Measurements from ENCODE around the gene DUSP2.

DUSP2 gene

DNA sequence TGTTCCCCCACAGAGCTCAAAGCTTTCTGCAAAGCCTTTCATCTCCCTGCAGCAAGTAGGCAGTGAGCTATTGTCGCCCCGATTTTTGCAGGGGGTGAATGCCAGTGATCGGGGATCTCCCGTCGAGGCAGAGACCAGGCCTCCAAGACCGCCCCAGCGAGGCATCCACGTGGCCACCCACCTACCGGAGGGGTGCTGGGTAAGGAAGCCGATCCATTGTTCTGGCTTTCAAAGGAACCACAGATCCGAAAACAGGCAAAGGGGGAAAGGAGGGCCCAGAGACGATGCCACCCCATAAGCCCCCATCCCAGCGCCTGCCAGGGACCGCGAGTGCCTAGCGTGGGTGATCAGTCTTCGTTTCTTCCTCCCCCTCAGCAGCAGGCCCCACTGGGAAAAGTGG is 31.3 kb downstream of the DUSP2 start:
- Mint-ChIP-seq H3K27me3 (peaks cover 73% of the 10 kb centered on the region), H3K4me3 (no peak overlapping the region), H3K27ac (no peak overlapping the region), H3K36me3 (ENCODE audit: low read depth) (no peaks in the 10 kb centered on the region), H3K9me3 (no peaks in the 10 kb centered on the region), H3K4me1 (ENCODE audit: low read depth) (peaks cover 20% of the 10 kb centered on the region)
- intact Hi-C loops (cut with micrococcal nuclease) = no loop called here

DNA sequence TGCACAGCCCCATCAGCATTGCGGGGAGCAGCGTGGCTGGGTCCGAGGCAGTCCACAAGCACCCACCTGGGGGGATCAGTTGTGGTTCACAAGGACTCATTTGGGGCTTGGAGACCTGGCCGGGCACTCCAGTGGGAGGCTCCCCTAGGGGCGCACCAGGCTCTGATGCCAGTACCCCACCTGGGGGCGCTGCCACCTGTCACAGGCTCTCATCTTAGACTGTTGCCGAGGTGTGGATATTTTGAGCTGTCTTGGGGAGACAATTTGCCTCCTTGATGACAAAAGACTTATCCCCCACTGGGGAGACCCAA is 31.9 kb downstream of the DUSP2 start:
- Mint-ChIP-seq H3K4me1 (ENCODE audit: low read depth) (peaks cover 17% of the 10 kb centered on the region), H3K4me3 (no peak overlapping the region), H3K27ac (no peak overlapping the region), H3K36me3 (ENCODE audit: low read depth) (no peaks in the 10 kb centered on the region), H3K9me3 (no peaks in the 10 kb centered on the region), H3K27me3 (peaks cover 73% of the 10 kb centered on the region)
- intact Hi-C loops (cut with micrococcal nuclease) = no loop called here

DNA sequence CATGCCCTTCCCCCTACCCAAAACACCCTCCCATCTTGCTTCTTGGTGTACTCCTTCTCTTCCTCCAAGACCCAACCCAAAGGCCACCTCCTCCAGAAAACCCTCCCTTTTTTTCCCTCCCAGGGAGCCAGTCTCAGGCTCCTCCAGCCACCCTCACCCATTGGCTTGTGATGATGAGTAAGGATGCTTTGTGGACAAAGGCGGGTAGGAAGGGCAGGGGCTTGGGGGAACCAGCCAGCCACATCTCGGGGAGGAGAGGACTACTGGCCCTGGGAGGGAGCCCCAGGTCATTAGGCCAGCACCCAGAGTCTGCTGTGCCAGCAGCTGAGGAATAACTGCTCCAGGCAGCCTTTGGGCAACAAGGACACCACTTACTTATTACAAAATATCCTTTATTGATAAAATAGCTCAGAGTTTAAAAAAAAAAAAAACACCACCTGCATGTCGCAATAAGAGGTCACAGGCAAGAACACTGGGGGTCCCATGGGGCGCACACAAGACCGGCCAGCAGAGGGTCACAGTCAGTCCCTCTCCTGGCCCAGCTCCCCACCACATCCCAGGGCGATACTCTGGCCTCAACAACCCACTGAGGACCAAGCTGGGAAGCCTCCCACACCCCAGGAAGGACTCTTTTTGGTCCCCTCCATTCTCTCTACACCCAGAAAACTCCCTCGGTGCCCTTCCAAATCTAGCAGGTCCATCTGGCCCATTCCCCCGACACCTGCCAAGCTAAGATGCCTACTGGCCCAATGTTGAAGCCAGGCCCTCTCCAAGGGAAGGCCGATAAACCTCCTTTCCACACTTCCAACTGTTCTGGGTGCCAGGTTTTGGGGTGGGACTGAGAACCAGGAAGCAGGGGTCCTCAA is 32.5 kb downstream of the DUSP2 start:
- peaks cover 73% of the 10 kb centered on the region for H3K27me3 Mint-ChIP-seq
- H3K27ac Mint-ChIP-seq = no peak overlapping the region
- no peak overlapping the region for H3K4me3 Mint-ChIP-seq
- peaks cover 14% of the 10 kb centered on the region for H3K4me1 Mint-ChIP-seq (ENCODE audit: low read depth)
- intact Hi-C loops (cut with micrococcal nuclease) = no loop called here
- H3K9me3 Mint-ChIP-seq = no peaks in the 10 kb centered on the region
- H3K36me3 Mint-ChIP-seq (ENCODE audit: low read depth) = no peaks in the 10 kb centered on the region

DNA sequence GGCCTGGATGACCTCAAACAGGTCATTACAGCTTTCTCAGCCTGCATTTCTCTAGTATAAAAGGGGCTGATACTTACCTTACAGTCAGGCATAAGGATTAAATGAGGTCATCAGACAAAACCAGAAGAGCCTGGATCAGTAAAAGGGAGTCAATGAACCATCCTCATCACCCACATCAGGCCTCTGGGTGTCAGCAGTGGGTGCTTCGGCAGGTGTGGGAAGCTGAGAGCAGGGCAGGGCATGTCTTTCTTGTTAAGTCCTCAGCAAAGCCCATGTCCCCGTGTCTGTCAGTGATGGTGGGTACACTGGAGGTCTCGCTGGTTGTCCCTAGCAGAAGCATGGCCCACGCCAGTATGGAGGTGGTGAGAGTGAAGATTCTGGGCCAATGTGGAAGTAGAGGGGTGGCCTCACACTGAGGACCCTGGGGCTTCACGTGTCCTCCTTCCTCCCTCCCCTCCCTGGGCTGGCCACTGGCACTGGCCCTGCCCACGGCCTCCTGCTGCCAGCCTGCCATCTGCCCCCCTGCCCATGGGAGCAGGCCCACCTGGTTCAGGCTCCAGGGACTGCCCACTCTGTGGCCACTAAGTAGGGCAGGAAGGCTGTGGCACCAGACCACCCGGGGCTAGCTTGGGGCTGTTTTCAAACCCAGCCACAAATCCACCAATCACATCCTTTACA is 33.3 kb downstream of the DUSP2 start:
- intact Hi-C loops (cut with micrococcal nuclease) = no loop called here
- H3K9me3 Mint-ChIP-seq = no peaks in the 10 kb centered on the region

DNA sequence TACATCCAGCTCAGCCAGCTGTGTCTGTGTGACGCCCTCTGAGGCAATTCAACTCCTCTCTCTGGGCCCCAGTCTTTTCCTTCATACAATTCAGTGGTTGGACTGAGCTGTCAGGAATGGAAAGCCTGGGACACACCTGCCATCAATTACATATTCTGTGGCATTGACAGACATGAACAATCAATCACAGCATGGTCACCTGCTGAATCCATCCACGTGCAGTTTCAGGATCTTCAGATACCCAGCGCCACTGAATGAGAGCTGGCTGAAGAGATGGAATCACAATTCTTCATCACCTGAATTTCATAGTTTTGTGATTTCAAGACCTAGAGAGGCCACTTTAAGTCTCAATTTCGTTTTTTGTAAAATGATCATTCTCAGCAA is 34.0 kb downstream of the DUSP2 start:
- Mint-ChIP-seq H3K27ac (no peak overlapping the region), H3K36me3 (ENCODE audit: low read depth) (no peaks in the 10 kb centered on the region), H3K27me3 (peaks cover 73% of the 10 kb centered on the region), H3K4me1 (ENCODE audit: low read depth) (peaks cover 8% of the 10 kb centered on the region), H3K4me3 (no peak overlapping the region), H3K9me3 (peaks cover 4% of the 10 kb centered on the region)
- intact Hi-C loops (cut with micrococcal nuclease) = no loop called here

More for the DNA sequence above, 33.3 kb downstream of the DUSP2 start:
- H3K4me3 Mint-ChIP-seq = no peak overlapping the region
- H3K27ac Mint-ChIP-seq = no peak overlapping the region
- H3K27me3 Mint-ChIP-seq = peaks cover 72% of the 10 kb centered on the region
- peaks cover 11% of the 10 kb centered on the region for H3K4me1 Mint-ChIP-seq (ENCODE audit: low read depth)
- no peaks in the 10 kb centered on the region for H3K36me3 Mint-ChIP-seq (ENCODE audit: low read depth)

DNA sequence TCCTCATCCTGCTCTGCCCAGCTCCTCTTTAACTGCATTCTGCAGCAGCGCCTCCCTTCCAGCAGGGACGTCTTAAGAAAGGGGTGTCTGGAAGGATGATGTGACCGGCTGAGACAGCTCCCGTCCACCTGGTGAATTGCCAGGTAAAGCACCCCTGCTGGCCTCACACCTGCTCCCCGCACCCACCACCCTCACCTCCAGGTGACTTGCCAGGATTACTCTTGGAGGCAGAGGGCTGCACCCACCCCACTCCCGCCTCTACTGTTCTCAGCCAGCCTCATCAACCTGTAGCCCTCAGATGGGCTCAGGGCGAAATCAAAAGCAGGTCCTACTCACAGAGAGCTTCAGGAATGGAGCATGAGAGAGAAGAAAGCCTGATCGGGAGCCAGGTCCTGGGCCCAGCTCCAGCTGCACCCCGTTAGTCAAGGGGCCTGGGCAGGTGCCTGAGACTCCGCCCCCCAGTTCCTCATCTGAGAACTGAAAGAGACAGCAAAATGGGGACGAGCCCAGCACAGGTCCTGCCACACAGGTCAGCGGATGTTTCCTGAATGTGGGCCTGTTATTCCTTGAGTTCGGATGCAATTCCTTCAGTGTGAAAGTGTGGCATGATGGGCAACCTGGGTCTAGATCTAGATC is 34.5 kb downstream of the DUSP2 start:
- peaks cover under 1% of the 10 kb centered on the region for H3K36me3 Mint-ChIP-seq (ENCODE audit: low read depth)
- H3K4me3 Mint-ChIP-seq = no peak overlapping the region
- peaks cover 3% of the 10 kb centered on the region for H3K4me1 Mint-ChIP-seq (ENCODE audit: low read depth)
- intact Hi-C loops (cut with micrococcal nuclease) = no loop called here
- peaks cover 68% of the 10 kb centered on the region for H3K27me3 Mint-ChIP-seq
- H3K27ac Mint-ChIP-seq = no peak overlapping the region
- H3K9me3 Mint-ChIP-seq = peaks cover 9% of the 10 kb centered on the region

DNA sequence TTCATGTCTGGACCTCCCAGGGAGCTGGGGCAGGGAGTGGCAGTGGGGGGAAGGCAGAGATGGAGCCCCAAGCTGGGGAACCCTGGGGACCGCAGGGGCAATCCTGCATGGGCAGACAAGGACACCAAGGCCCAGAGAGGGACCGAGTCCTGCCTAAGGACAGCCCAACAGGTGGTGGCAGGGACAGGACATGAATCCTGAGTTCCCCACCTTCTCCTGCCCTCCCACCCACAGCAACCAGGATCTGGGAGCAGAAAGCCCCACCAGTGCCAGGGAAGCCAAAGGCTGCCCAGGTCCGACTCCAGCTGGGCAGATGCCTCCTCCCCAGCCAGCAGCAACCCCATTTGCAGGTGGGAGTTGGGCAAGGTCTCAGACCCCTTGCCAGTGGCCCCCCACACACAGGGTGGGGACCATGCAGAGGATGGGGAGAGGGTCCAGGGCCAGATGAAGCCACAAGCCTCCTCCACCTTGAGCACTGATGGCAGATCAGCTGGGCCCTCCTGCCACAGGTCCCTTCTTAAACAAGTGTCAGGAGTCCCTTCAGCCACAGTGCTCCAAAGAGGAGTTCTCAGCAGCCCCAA is 35.2 kb downstream of the DUSP2 start:
- intact Hi-C loops (cut with micrococcal nuclease) = no loop called here
- H3K9me3 Mint-ChIP-seq = peaks cover 16% of the 10 kb centered on the region
- peaks cover 8% of the 10 kb centered on the region for H3K36me3 Mint-ChIP-seq (ENCODE audit: low read depth)
- H3K4me1 Mint-ChIP-seq (ENCODE audit: low read depth) = peaks cover 2% of the 10 kb centered on the region
- no peak overlapping the region for H3K4me3 Mint-ChIP-seq
- no peak overlapping the region for H3K27ac Mint-ChIP-seq
- H3K27me3 Mint-ChIP-seq = peaks cover 61% of the 10 kb centered on the region

DNA sequence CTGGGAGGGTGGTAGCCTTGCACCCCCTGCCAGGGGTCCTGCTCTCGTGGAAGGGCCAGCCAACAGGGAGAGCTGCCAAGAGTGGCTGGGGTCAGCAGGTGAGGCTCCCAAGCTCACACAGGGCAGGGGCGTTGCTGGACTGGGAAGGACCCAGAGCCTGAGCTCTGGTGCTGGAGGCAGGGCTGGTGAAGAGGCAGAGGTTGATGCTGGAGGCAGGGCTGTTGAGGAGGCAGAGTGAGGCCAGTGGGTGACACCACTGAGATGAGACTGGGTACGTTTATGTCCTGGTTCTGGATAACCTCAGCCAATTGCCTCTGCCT is 35.9 kb downstream of the DUSP2 start:
- Mint-ChIP-seq H3K4me1 (ENCODE audit: low read depth) (peaks cover 9% of the 10 kb centered on the region), H3K27me3 (peaks cover 55% of the 10 kb centered on the region), H3K27ac (no peak overlapping the region), H3K9me3 (peaks cover 22% of the 10 kb centered on the region), H3K36me3 (ENCODE audit: low read depth) (peaks cover 9% of the 10 kb centered on the region), H3K4me3 (no peak overlapping the region)
- intact Hi-C loops (cut with micrococcal nuclease) = no loop called here

DNA sequence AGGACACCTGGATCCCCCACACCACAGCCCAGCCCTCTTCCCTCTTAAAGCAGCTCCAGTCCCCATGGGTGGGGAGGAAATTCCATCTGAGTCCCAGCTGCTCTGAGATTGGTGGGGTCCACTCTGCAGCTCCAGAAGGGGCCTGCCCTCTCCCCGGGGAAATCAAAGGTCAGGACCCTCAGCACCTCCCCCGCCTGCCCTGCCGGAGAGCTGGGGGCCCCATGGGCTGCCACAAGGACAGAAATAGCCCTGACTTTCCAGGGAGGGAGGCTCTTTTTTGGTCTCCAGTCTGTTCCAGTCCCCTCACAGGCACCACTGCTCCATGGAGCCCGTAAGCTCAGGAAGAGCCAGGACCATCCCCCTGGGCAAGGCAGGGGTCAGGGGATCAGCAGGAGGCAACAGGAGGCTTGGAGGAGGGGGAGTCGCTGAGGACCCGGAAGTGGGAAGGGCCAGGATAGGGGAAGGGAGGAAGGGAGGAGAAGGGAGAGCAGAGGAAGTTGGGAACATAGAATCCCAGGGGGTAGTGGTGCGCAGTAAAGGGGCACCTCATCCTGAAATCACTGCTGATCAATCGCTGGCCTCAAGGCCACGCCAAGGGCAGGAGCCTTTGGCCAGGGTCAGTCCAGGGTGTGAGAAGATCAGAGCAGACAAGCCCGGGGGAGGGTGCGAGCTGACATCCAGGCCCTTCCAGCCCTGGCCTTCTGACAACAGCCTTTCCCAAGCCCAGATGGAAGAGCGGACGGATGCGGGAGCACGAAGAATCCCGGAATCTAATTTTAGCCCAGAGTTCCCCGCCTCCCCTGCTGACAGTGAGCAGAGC is 36.5 kb downstream of the DUSP2 start:
- Mint-ChIP-seq H3K27me3 (peaks cover 50% of the 10 kb centered on the region), H3K4me1 (ENCODE audit: low read depth) (peaks cover 15% of the 10 kb centered on the region), H3K9me3 (peaks cover 22% of the 10 kb centered on the region), H3K4me3 (no peak overlapping the region), H3K27ac (no peak overlapping the region), H3K36me3 (ENCODE audit: low read depth) (peaks cover 9% of the 10 kb centered on the region)
- intact Hi-C loops (cut with micrococcal nuclease) = no loop called here

DNA sequence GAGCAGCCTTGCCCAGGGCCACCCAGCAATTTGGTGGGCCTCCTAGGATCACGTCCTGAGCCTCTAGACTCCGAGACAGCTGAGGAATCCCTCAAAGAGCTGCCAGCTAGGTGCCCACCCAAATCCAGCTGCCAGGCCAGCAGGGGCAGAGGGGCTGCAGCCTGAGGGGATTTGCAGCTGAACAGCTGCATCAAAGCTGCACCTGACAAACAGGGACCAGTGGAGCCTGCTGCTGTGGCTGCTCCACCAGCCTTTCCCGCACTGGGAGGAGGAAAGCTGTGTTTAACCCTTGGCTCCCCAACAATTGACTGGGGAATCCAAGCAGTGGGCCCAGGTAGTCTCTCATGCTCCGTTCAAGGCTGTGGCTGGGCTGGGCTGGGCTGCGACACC is 37.1 kb downstream of the DUSP2 start:
- intact Hi-C loops (cut with micrococcal nuclease) = no loop called here
- Mint-ChIP-seq H3K4me1 (ENCODE audit: low read depth) (peaks cover 21% of the 10 kb centered on the region), H3K27me3 (peaks cover 46% of the 10 kb centered on the region), H3K27ac (no peak overlapping the region), H3K36me3 (ENCODE audit: low read depth) (peaks cover 9% of the 10 kb centered on the region), H3K9me3 (peaks cover 22% of the 10 kb centered on the region), H3K4me3 (no peak overlapping the region)

DNA sequence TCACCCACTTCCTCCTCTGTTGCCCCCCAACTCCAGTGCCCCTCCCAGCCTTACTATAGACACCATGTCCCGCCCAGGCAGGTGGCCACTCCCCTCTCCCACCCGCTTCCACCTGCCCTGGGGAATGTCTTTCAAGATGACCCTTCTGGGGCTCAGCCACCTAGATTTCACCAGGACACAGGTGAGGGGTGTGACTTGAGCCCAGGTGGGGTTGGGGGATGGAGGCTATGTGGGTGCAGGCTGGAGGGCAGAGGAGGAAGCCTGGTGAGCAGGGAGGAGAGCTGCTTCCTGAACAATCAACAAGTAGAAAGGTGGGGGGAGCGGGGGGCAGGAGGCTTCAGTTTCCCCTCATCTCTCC is 37.6 kb downstream of the DUSP2 start:
- Mint-ChIP-seq H3K27ac (no peak overlapping the region), H3K27me3 (peaks cover 44% of the 10 kb centered on the region), H3K4me1 (ENCODE audit: low read depth) (peaks cover 24% of the 10 kb centered on the region), H3K36me3 (ENCODE audit: low read depth) (peaks cover 9% of the 10 kb centered on the region), H3K4me3 (no peak overlapping the region), H3K9me3 (peaks cover 22% of the 10 kb centered on the region)
- intact Hi-C loops (cut with micrococcal nuclease) = no loop called here

DNA sequence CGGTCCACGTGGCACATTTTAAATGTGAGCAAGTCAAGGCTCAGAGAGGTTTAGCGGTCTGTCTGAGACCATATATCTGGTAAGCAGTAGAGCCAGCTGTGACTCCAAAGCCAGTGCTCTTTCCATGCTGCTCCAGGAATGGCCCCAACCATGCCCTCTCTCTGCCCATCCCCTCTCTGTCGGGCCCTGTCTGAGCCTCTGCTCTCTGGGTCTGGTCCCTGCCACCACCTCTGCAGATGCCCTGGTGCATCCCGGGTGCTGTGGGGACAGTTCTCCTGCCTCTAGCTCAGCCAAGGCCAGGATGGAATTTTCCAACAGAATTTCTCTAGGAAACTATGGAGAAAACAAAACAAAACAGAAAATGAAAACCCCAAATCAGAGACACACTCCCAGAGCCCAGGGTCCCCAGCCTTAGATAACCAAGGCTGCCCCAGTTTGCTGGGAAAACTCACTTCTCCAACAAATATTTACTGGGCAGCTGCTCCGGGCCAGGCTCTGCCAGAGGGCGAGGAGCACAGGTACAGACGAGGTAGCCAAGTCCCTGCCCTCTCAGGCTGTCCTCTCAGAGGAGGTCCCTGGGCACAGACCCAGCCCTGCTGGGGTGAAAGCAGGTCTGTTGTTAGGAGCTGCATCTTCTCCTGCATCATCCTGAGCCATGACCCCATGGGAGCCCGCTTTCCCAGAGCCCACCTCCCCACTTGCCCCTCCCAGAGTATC is 38.1 kb downstream of the DUSP2 start:
- peaks cover 24% of the 10 kb centered on the region for H3K4me1 Mint-ChIP-seq (ENCODE audit: low read depth)
- H3K27me3 Mint-ChIP-seq = peaks cover 40% of the 10 kb centered on the region
- peaks cover 9% of the 10 kb centered on the region for H3K36me3 Mint-ChIP-seq (ENCODE audit: low read depth)
- H3K4me3 Mint-ChIP-seq = no peak overlapping the region
- intact Hi-C loops (cut with micrococcal nuclease) = no loop called here
- H3K27ac Mint-ChIP-seq = no peak overlapping the region
- H3K9me3 Mint-ChIP-seq = peaks cover 22% of the 10 kb centered on the region

DNA sequence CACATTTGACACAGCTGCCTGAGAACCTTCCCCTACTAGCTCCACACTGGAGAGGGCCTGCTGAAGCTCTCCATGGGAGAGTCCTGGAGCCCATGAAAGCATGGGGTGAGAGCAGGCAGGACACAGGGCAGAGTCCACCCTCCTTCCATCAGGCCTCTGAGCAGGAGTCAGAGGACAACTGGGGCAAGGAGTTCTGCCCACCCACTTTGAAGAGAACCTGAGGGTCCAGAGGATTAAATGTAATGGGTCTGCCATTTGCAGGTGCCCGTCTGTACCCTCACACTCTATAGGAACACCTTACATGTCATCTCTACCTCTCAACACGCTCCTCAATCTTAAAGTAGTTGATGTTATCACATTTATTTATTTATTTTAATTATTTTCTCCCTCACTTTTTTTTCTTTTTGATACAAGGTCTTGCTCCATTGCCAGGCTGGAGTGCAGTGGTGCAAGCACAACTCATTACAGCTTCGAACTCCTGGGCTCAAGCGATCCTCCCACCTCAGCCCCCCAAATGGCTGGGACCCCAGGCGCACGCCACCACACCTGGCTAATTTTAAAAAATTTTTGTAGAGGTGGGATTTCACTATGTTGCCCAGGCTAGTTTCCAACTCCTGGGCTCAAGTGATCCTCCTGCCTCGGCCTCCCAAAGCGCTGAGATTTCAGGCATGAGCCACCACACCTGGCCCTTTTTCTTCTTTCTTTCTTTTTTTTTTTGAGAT is 39.1 kb downstream of the DUSP2 start:
- Mint-ChIP-seq H3K4me3 (no peak overlapping the region), H3K27me3 (peaks cover 42% of the 10 kb centered on the region), H3K27ac (no peak overlapping the region), H3K36me3 (ENCODE audit: low read depth) (peaks cover 9% of the 10 kb centered on the region), H3K9me3 (peaks cover 22% of the 10 kb centered on the region), H3K4me1 (ENCODE audit: low read depth) (peaks cover 24% of the 10 kb centered on the region)
- intact Hi-C loops (cut with micrococcal nuclease) = no loop called here

Data from dendritic cell treated with granulocyte-macrophage colony-stimulating factor and Interleukin-4, amounts not matched to agents 40 ng/mL and 50 ng/mL, for 4 days (primary cell).